ENCODE data around the gene IER3.

The IER3 gene

DNA sequence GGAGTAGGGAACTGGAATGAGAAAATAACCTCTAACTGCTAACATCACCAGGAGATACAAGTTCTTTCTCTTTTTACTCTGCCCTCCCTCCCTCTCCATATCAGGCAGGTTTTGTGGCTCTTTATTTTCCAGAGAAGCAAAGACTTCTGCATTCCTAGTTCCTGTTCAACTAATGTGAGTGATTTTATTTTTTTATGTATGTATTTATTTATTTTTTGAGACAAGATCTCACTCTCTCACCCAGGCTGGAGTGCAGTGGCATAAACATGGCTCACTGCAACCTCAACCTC, 6.0 kb upstream of the IER3 start:
- TF ChIP-seq, protein P1, sequence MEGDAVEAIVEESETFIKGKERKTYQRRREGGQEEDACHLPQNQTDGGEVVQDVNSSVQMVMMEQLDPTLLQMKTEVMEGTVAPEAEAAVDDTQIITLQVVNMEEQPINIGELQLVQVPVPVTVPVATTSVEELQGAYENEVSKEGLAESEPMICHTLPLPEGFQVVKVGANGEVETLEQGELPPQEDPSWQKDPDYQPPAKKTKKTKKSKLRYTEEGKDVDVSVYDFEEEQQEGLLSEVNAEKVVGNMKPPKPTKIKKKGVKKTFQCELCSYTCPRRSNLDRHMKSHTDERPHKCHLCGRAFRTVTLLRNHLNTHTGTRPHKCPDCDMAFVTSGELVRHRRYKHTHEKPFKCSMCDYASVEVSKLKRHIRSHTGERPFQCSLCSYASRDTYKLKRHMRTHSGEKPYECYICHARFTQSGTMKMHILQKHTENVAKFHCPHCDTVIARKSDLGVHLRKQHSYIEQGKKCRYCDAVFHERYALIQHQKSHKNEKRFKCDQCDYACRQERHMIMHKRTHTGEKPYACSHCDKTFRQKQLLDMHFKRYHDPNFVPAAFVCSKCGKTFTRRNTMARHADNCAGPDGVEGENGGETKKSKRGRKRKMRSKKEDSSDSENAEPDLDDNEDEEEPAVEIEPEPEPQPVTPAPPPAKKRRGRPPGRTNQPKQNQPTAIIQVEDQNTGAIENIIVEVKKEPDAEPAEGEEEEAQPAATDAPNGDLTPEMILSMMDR (IDR thresholded peaks at IDR 0.05; ENCODE audit: extremely low read depth, missing control alignments), result no peak

DNA sequence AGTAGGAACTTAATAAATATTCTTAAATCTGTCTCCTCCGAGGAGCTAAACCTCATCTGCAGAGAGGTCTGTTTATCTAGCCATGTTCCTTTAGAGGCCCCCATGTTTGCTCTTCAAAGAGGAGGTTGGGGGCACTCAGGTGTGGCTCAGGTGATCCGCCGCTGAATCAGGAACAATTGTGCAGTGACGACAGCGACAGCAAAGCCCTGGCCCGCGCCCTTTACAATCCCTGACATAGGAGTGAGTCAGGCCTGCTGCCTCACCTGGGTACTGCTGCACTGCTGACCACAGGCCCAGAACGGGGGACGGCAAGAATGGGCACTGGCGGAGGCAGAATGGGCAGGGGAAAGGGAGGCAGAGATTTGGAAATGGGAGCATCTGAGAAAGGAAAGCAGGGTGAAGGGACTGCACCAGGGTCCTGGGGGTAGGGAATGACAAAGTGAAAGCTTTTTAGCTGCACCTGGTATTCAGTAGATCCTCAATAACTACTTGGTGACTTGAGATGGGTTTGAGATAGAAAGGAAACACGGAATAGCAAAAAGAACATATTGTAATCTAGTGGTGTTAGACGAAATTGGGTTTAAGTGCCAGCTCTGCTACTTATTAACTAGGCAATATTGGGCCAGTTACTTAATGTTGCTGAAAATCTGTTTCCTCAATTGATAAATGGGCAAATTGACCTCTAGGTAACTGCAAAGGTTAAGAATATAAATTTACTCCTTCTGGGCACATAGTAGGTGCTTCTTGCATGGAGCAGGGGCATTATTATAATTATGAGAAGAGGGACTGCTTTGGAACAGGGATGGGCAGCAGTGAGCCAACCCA, 5.4 kb upstream of the IER3 start:
- no peak for DNase-seq (ENCODE audit: low spot score)
- TF ChIP-seq, protein P1 (IDR thresholded peaks at IDR 0.05; ENCODE audit: extremely low read depth, missing control alignments), result no peak

More for the DNA sequence above, 6.0 kb upstream of the IER3 start:
- DNase-seq (ENCODE audit: low spot score), result no peak

DNA sequence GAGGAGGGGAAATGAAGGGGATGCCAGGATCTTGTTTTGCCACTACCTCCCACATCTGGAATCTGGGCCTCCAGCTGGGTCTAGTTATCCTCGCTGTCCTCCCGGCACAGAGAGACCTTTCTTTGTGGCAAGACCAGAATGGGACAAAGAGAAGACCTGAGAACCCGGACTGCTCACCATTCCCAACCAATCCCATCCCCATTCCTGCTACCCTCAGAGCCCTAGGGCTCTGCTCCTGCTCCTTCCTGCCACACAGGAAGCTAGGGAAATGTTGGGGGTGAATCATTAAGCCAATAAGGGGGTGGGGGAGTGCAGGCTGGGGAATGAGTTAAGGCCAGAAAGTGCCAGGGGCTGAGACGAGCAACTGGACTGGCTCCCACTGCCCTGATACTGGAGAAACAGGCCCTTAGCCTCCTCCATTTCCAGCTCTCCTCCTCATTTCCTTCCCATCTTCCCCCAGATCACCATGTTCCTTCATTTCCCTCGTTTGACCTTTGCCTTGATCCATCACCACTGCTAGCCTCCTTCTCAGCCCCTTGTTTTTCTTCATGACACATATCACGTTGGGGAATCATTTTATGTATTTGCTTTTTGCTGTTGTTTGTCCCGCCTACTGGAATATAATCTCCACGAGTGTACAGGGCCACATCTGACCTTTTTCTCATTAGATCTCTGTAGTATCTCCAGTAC, 4.6 kb upstream of the IER3 start:
- TF ChIP-seq, protein P1 (IDR thresholded peaks at IDR 0.05; ENCODE audit: extremely low read depth, missing control alignments), result no peak
- no peak for DNase-seq (ENCODE audit: low spot score)

DNA sequence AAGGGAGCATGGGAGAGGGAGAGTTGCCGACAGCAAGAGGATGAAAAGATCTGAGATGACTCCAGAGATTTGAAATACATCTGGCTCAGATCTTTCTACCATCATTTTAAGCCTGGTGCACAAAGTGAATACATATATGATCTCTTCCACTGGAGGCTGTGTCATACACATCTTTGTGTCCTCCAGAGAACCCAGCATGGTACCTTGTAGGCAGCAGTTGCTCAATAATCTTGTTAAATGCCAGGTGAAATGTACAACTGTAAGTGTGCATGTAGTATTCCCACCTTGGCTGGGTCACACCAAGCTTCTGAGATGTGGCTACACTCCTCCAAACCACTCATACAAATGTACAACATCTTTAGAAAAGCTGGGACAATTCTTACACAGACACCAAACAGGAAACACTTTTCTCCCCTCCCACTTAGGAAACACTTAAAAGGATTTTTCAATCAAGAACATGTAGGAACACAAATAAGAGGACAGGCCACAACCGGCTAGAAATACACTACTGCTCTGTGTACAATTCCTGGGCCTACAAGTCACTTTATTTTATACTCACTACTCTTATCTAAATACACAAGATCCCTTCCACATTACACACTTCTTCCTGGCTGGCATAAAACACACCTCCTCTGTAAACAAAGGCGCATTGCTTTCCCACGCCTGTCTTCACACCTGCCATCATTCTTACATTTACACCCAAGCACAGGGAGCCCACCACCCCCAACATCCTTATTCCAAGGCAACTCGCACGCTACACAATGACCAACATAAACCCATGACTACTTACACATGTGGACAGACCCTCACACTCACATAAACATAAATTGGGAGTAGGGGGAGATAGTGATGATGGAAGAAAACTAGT, 3.8 kb upstream of the IER3 start:
- TF ChIP-seq, protein P1 (IDR thresholded peaks at IDR 0.05; ENCODE audit: extremely low read depth, missing control alignments), result no peak
- DNase-seq (ENCODE audit: low spot score), result no peak

DNA sequence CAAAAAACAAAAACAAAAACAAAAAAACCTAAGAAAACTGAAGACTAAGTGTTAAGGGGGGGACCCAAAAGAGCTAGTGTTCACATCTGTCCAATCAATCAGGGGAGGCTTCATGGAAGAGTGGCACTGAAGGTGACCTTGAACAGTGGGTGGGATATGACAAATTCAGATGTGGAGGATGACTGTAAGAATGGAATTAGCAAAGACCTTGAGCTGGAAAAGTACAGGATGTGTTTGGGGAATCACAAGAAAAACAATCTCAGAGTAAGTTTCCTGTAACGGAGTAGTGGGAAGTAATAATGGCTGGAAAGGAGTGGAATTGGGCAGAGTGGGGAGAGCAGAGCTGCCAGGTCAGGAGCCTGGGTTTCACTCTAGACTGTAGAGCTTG, 2.9 kb upstream of the IER3 start:
- TF ChIP-seq, protein P1 (IDR thresholded peaks at IDR 0.05; ENCODE audit: extremely low read depth, missing control alignments), result no peak
- no peak for DNase-seq (ENCODE audit: low spot score)

DNA sequence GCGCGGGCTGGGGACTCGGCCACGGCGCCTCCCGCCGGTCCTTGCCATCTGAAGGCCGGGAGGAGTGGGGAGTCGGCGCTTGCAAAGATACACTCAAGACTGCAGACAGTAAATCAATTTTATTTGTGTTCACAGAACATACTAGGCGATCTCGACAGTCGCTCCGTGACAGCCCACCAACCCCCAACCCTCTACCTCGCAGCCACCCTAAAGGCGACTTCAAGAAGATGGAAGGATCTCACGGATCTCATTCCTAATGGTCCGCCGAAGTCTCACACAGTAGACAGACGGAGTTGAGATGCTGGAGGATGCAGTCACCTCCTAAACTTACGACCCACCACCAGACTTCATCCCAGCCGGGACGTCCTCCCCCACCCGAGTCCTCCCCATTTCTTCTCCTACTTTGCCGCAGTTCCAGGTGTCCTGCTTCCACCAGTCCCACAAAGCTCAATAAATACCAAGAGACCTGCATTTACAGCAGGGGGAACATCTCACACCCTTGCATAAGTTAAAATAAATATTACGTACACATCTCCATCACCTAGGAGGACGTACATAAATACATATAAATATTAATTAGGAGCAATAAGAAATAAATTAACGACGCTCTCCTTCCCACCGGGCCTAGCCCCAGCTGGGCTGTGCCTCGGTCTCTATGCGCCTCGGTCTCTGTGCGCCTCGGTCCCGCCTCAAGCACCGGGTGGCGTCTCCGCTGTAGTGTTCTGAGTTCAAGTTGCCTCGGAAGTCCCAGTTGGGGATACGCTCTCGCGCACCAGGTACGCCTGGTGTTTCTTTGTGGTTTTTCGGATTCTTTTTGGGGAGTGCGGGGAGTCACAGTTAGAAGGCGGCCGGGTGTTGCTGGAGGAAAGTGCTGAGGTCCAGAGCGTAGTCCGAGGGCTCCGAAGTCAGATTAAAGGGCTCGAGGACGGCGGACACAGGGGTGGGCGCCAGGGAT, 971 bp downstream of the IER3 start:
- peak; percentile 49 for DNase-seq (ENCODE audit: low spot score)
- TF ChIP-seq, protein P1 (IDR thresholded peaks at IDR 0.05; ENCODE audit: extremely low read depth, missing control alignments), result no peak

Data from GM20000 (cell line).